HepG2 (cell line): Measurements from ENCODE around the gene PAK1. TPM values are rescaled to one million over a fixed set of nuclear protein-coding genes. Genes with fewer than 3 reads are reported as not detected.

Experiments used
- ATAC-seq: fragments of 200-7000 bp; cut with Tn5 transposase; 3 replicates; pipeline ENCODE4 v1.9.1; 2020; ENCODE audit warnings: mild to moderate bottlenecking, moderate library complexity
- BruUV-seq: library from RNA; stranded (reverse); fragments of 400-500 nt; replicated peaks from 2 replicates; lab custom pipeline; 2021; lab: Mats Ljungman, UMichigan
- CTCF ChIA-PET: fragments of 300-600 bp; formaldehyde crosslinking; extraction: SDS; loops from one replicate; lab custom pipeline; 2021; ENCODE audit warnings: low total read pairs, inconsistent platforms, low intra/inter-chr PET ratio; lab: Yijun Ruan, JAX
- POLR2A ChIA-PET: fragments of 350-600 bp; sonication (Branson Sonifier 250); formaldehyde crosslinking; loops from one replicate; lab custom pipeline; 2020; ENCODE audit warnings: antibody characterized with exemption, inconsistent platforms; lab: Yijun Ruan, JAX
- DNase-seq: peaks from one replicate; pipeline ENCODE4 v3.0.0-alpha.2; 2015; ENCODE audit warnings: low spot score
- FAIRE-seq: peaks from 3 replicates; lab custom pipeline; 2011; peaks lifted over from hg19 to GRCh38; lab: Jason Lieb, UNC
- H2AFZ ChIP-seq: one replicate; pipeline ENCODE4 v1.6.1; 2011; ENCODE audit warnings: low read length, inconsistent platforms
- H3K27ac ChIP-seq: fragments of 300-600 bp; 3 replicates; pipeline ENCODE4 v1.8.0; 2011; ENCODE audit warnings: mixed run types, mild to moderate bottlenecking, mixed read lengths, low read length, inconsistent platforms; ENCODE audit not compliant: insufficient read depth; ENCODE audit errors: extremely low read length
- H3K27me3 ChIP-seq, 2 experiments: fragments of 200-600 bp in 1 of 2; 2 replicates in 1 of 2; 3 replicates in 1 of 2; pipeline versions ENCODE4 v1.6.0 to v1.8.0; 2011; ENCODE audit warnings: low read length in 2 of 2, mild to moderate bottlenecking in 2 of 2, moderate library complexity in 2 of 2, inconsistent platforms in 1 of 2; ENCODE audit not compliant: insufficient read depth in 2 of 2, control insufficient read depth in 1 of 2
- H3K36me3 ChIP-seq, 2 experiments: fragments of 200-600 bp in 1 of 2; replicated peaks in 1 of 2; 2 replicates in 1 of 2; 3 replicates in 1 of 2; pipeline versions ENCODE4 v1.5.1 to v1.8.0; 2011; ENCODE audit warnings: low read length in 2 of 2, inconsistent platforms in 1 of 2; ENCODE audit not compliant: insufficient read depth in 2 of 2, control insufficient read depth in 1 of 2
- H3K4me1 ChIP-seq: 2 replicates; pipeline ENCODE4 v1.5.1; 2012; ENCODE audit warnings: low read length, inconsistent platforms; ENCODE audit not compliant: insufficient read depth
- H3K4me2 ChIP-seq: 2 replicates; pipeline ENCODE4 v1.6.0; 2011; ENCODE audit warnings: low read depth, low read length, inconsistent platforms
- H3K4me3 ChIP-seq, 3 experiments: fragments of 200-600 bp in 1 of 3; sonication (generic), shearing (Covaris generic) in 1 of 3; replicated peaks in 1 of 3; 2 replicates each; pipeline ENCODE4 v1.5.1; 2011 to 2016; ENCODE audit warnings: low read length in 3 of 3, inconsistent platforms in 2 of 3, low read depth in 2 of 3, mild to moderate bottlenecking in 2 of 3, control low read depth in 1 of 3, mixed read lengths in 1 of 3; ENCODE audit not compliant: insufficient read depth in 1 of 3
- H3K79me2 ChIP-seq: one replicate; pipeline ENCODE4 v1.6.1; 2011; ENCODE audit warnings: low read length, inconsistent platforms; ENCODE audit not compliant: insufficient read depth
- H3K9ac ChIP-seq: 2 replicates; pipeline ENCODE4 v1.6.0; 2011; ENCODE audit warnings: mild to moderate bottlenecking, low read depth, low read length, inconsistent platforms; ENCODE audit not compliant: insufficient read depth
- H3K9me3 ChIP-seq: 2 replicates; pipeline ENCODE4 v1.5.1; 2012; ENCODE audit warnings: mild to moderate bottlenecking, low read length
- H4K20me1 ChIP-seq: 2 replicates; pipeline ENCODE4 v1.6.0; 2011; ENCODE audit warnings: inconsistent platforms, mild to moderate bottlenecking, low read length, moderate library complexity; ENCODE audit not compliant: insufficient read depth
- CC2D1A ChIP-seq: sonication (generic); formaldehyde crosslinking; IDR thresholded peaks from 2 replicates; pipeline ENCODE4 v1.8.1; 2023; ENCODE audit warnings: mild to moderate bottlenecking, missing genetic modification reagents
- GATAD1 ChIP-seq: IDR thresholded peaks from 2 replicates; pipeline ENCODE4 v1.6.1; 2016; ENCODE audit warnings: missing genetic modification reagents, missing compliant biosample characterization
- NR3C1 ChIP-seq: sonication (generic); formaldehyde crosslinking; IDR thresholded peaks from 2 replicates; pipeline ENCODE4 v1.4.0; 2020; ENCODE audit warnings: missing genetic modification reagents
- RXRA ChIP-seq: sonication (generic); formaldehyde crosslinking; IDR thresholded peaks from 2 replicates; pipeline ENCODE4 v1.5.1; 2020; ENCODE audit warnings: missing genetic modification reagents
- SAFB2 ChIP-seq: sonication (generic); formaldehyde crosslinking; IDR thresholded peaks from 2 replicates; pipeline ENCODE4 v1.5.1; 2020; ENCODE audit warnings: missing genetic modification reagents, low read depth, mild to moderate bottlenecking, borderline replicate concordance
- SNAI1 ChIP-seq: sonication (generic); formaldehyde crosslinking; IDR thresholded peaks from 2 replicates; pipeline ENCODE4 v1.5.0; 2020; ENCODE audit warnings: mild to moderate bottlenecking, missing genetic modification reagents, borderline replicate concordance
- YY1 ChIP-seq: IDR thresholded peaks from 2 replicates; pipeline ENCODE4 v1.6.1; 2011; ENCODE audit warnings: low read length, low read depth, moderate library complexity, mild to moderate bottlenecking; ENCODE audit not compliant: insufficient read depth, insufficient replicate concordance
- ZNF318 ChIP-seq: sonication (generic); formaldehyde crosslinking; IDR thresholded peaks from 2 replicates; pipeline ENCODE4 v1.4.0; 2020; ENCODE audit warnings: mild to moderate bottlenecking, missing genetic modification reagents
- ZNF569 ChIP-seq: sonication (generic); formaldehyde crosslinking; IDR thresholded peaks from 2 replicates; pipeline ENCODE4 v1.5.0; 2020; ENCODE audit warnings: mild to moderate bottlenecking, missing genetic modification reagents, moderate library complexity, borderline replicate concordance
- ZNF7 ChIP-seq: IDR thresholded peaks from 2 replicates; pipeline ENCODE4 v1.6.1; 2016; ENCODE audit warnings: missing biosample characterization, missing genetic modification reagents
- in situ Hi-C: cut with HindIII; loops from 2 replicates; pipeline ENCODE4 v1.10.0; 2017; ENCODE audit warnings: low pct_unique_long_range_greater_than_20kb; ENCODE audit not compliant: extremely low pct_ligation_motif_present
- intact Hi-C: fragments of 100-400 bp; cut with micrococcal nuclease; formaldehyde crosslinking; loops from one replicate; pipeline ENCODE4 v1.10.0; 2022; ENCODE audit not compliant: unreplicated experiment
- polyA plus RNA-seq, 8 experiments: library from polyadenylated mRNA; depleted of rRNA in 3 of 8; stranded (reverse) in 7 of 8; unstranded in 1 of 8; fragments of >200 nt; fragmentation: Illumina TruSeq in 4 of 8; extraction: Trizol in 4 of 8; gene quantifications; 2 replicates each; pipeline versions ENCODE4 v1.2.1 to v1.2.3, GENCODE V29; 2011 to 2016; ENCODE audit warnings: low read depth in 4 of 8, missing spikeins in 1 of 8, mixed read lengths in 1 of 8; ENCODE audit not compliant: insufficient read depth in 1 of 8
- total RNA-seq, 5 experiments: library from RNA; depleted of rRNA; stranded (reverse); fragments of >200 nt; fragmentation: Illumina TruSeq; extraction: Trizol; gene quantifications; 2 replicates each; pipeline ENCODE4 v1.2.3, GENCODE V29; 2016; ENCODE audit warnings: low read depth in 1 of 5

PAK1 gene
- total and polyA plus RNA-seq, 2 of the 13 experiments (the other 11 are each of a cell fraction or from before 2014, with no cell fraction given), result 1.5 to 4.3 TPM

DNA sequence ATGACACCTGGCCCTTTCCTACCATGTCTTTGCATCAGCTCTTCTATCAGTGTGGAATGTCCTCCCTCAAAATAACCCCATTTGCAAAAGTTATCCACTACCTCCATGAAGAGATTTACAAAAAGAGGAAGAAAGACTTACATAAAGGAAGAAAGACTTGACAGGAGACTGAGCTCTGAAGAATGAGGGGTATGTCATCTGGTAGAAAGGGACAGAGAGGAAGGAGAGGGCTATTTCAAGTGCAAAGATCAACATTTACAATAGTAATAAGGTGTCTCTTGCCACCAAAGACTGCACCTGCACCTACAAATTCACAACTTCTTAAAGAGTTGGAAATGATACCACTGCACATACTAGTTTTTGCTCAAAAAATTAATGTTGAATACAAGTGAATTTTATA is 18.2 kb downstream of the PAK1 start:
- H3K27me3 ChIP-seq, result no peaks in the 10 kb centered on the region; a peak in 1 of 5 replicates
- H3K9me3 ChIP-seq, result no peaks in the 10 kb centered on the region
- TF ChIP-seq CC2D1A (CRISPR knock-in tag) (no peak), SNAI1 (CRISPR knock-in tag) (no peak), GATAD1 (no peak), ZNF569 (CRISPR knock-in tag) (no peak), SAFB2 (CRISPR knock-in tag) (no peak), ZNF7 (CRISPR knock-in tag) (no peak), YY1 (no peak), RXRA (CRISPR knock-in tag) (no peak), ZNF318 (CRISPR knock-in tag) (no peak), NR3C1 (CRISPR knock-in tag) (no peak)
- ChIA-PET POLR2A (no interaction called here), CTCF (no interaction called here)
- H2AFZ ChIP-seq, result no peak overlapping the region
- H3K4me2 ChIP-seq, result no peak overlapping the region
- H3K79me2 ChIP-seq, result no peaks in the 10 kb centered on the region
- no peak overlapping the region for H3K27ac ChIP-seq
- H3K36me3 ChIP-seq, result no peaks in the 10 kb centered on the region
- FAIRE-seq (no peak), ATAC-seq (no peak), DNase-seq (no peak)
- no peak overlapping the region for H3K9ac ChIP-seq
- H3K4me1 ChIP-seq, result peaks cover 14% of the 10 kb centered on the region
- no peak overlapping the region for H3K4me3 ChIP-seq
- in situ Hi-C loops, result no loop called here
- no TSS peak for BruUV-seq
- H4K20me1 ChIP-seq, result no peaks in the 10 kb centered on the region
- intact Hi-C loops, result no loop called here
